AG04450 (cell line): ENCODE data around the gene IL3RA. TPM values are rescaled to one million over a fixed set of nuclear protein-coding genes. Genes with fewer than 3 reads are reported as not detected.

Source experiments
- CTCF ChIA-PET: fragments of 300-600, 350-600 bp; formaldehyde crosslinking; extraction: SDS; loops from one replicate; lab custom pipeline; 2022; ENCODE audit warnings: antibody characterized with exemption, inconsistent platforms; lab: Charles Lee
- POLR2A ChIA-PET: fragments of 350-600 bp; formaldehyde crosslinking; extraction: SDS; loops from one replicate; lab custom pipeline; 2021; ENCODE audit warnings: antibody characterized with exemption, inconsistent platforms; lab: Yijun Ruan, JAX
- DNase-seq: peaks from one replicate; pipeline ENCODE4 v3.0.0-alpha.2; 2011; ENCODE audit warnings: low read depth, low spot score
- H3K27ac ChIP-seq: one replicate; pipeline ENCODE4 v1.5.1; 2012; ENCODE audit warnings: low read depth, low read length, control low read depth
- H3K27me3 ChIP-seq: one replicate; pipeline ENCODE4 v1.6.0; 2012; ENCODE audit warnings: low read length; ENCODE audit not compliant: control insufficient read depth, insufficient read depth
- H3K4me3 ChIP-seq: 2 replicates; pipeline ENCODE4 v1.5.1; 2011; ENCODE audit warnings: mild to moderate bottlenecking, low read depth, low read length, control low read depth
- H3K9me3 ChIP-seq: 2 replicates; pipeline ENCODE4 v1.5.1; 2012; ENCODE audit warnings: low read length; ENCODE audit not compliant: control insufficient read depth, insufficient read depth
- polyA minus RNA-seq: library from RNA; depleted of rRNA, polyadenylated mRNA; stranded (reverse); fragments of >200 nt; gene quantifications from 2 replicates; pipeline ENCODE4 v1.2.3, GENCODE V29; 2011; rRNA and poly(A)+ RNA removed
- polyA plus RNA-seq: library from polyadenylated mRNA; depleted of rRNA; stranded (reverse); fragments of >200 nt; gene quantifications from 2 replicates; pipeline ENCODE4 v1.2.3, GENCODE V29; 2011; rRNA removed
- TF ChIP-seq, protein P1 (sequence below): IDR thresholded peaks from 2 replicates; pipeline ENCODE4 v1.5.1; 2011; ENCODE audit warnings: low read depth, low read length, control low read depth, inconsistent platforms

Gene IL3RA
- polyA plus RNA-seq (not detected in 2 replicates), polyA minus RNA-seq (not detected in 2 replicates)

DNA sequence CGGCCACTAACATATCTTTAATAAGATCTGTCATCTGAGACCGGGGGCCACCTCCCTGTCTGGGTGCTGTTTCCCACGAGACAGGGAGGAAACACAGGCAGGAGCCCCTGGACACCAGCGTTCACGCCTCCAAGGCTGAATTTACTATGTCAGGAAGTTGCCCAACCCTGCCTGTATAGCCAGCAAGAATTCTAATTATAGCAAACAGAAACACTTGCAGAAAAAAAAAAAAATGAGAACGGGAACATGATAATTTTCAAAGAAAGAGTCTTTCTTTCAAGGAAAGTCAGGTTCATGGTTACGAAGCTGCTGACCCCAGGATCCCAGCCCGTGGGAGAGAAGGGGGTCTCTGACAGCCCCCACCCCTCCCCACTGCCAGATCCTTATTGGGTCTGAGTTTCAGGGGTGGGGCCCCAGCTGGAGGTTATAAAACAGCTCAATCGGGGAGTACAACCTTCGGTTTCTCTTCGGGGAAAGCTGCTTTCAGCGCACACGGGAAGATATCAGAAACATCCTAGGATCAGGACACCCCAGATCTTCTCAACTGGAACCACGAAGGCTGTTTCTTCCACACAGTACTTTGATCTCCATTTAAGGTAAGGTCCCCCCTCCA, at the start of gene IL3RA:
Gene IL3RA, plus strand, starts transcription at position 455 of the 613 bp plus-strand sequence. CDS start 4,981 bp downstream, outside the sequence.
- no peak for DNase-seq
- H3K4me3 ChIP-seq, result no peak within 1 kb of the TSS

DNA sequence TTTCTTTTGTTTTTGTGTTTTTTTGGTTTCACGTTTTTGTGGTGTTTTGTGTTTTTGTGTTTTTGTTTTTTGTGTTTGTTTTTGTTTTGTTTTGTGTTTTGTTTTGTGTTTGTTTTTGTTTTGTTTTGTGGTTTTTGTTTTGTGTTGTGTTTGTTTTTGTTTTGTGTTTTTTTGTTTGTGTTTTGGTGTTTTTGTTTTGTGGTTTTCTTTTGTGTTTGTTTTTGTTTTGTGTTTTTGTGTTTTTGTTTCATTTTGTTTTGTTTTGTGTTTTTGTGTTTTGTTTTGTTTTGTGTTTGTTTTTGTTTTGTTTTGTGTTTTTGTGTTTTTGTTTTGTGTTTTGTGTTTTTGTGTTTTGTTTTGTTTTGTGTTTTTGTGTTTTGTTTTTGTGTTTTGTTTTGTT, 47.0 kb upstream of the IL3RA start:
- TF ChIP-seq, protein P1, sequence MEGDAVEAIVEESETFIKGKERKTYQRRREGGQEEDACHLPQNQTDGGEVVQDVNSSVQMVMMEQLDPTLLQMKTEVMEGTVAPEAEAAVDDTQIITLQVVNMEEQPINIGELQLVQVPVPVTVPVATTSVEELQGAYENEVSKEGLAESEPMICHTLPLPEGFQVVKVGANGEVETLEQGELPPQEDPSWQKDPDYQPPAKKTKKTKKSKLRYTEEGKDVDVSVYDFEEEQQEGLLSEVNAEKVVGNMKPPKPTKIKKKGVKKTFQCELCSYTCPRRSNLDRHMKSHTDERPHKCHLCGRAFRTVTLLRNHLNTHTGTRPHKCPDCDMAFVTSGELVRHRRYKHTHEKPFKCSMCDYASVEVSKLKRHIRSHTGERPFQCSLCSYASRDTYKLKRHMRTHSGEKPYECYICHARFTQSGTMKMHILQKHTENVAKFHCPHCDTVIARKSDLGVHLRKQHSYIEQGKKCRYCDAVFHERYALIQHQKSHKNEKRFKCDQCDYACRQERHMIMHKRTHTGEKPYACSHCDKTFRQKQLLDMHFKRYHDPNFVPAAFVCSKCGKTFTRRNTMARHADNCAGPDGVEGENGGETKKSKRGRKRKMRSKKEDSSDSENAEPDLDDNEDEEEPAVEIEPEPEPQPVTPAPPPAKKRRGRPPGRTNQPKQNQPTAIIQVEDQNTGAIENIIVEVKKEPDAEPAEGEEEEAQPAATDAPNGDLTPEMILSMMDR, result no peak
- POLR2A ChIA-PET, result no interaction called here
- H3K9me3 ChIP-seq, result peaks cover 80% of the 10 kb centered on the region
- CTCF ChIA-PET, result no interaction called here
- H3K4me3 ChIP-seq, result no peak overlapping the region
- no peak for DNase-seq
- no peak overlapping the region for H3K27ac ChIP-seq
- H3K27me3 ChIP-seq, result no peaks in the 10 kb centered on the region

More for the DNA sequence above, at the start of gene IL3RA:
- TF ChIP-seq, protein P1, result no peak
- ChIA-PET POLR2A (no interaction called here), CTCF (no interaction called here)
- Histone ChIP-seq H3K9me3 (peaks cover 47% of the 10 kb centered on the region), H3K27ac (no peak within 1 kb of the TSS), H3K27me3 (no peaks in the 10 kb centered on the region)

DNA sequence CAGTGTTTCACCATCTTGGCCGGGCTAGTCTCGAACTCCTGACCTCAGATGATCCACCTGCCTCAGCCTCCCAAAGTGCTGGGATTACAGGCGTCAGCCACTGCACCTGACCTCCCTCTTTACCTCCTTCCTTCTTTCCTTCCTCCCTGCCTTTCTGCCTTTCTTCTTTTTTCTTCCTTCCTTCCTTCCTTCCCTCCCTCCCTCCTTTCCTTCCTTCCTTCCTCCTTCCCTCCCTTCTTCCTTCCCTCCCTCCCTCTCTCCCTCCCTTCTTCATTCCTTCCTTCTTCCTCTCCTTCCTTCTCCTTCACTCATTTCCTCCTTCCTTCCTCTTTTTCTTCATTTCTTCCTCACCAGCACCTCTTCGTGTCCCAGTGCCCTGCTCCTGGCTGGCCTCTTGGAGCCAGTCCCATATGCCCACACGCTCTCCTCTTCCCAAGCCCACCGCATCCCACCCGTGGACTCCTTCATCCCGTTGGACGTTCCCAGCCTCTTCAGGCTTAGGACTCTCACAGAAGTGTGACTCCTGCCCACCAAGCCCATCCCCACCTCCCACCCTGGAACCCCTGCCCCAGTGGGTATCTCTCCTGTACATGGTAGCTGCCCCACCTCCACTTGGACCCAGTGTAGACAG, 45.4 kb upstream of the IL3RA start:
- Histone ChIP-seq H3K27ac (no peak overlapping the region), H3K4me3 (no peak overlapping the region), H3K27me3 (no peaks in the 10 kb centered on the region), H3K9me3 (peaks cover 81% of the 10 kb centered on the region)
- CTCF ChIA-PET, result no interaction called here
- TF ChIP-seq, protein P1, result no peak
- no peak for DNase-seq
- POLR2A ChIA-PET, result no interaction called here

DNA sequence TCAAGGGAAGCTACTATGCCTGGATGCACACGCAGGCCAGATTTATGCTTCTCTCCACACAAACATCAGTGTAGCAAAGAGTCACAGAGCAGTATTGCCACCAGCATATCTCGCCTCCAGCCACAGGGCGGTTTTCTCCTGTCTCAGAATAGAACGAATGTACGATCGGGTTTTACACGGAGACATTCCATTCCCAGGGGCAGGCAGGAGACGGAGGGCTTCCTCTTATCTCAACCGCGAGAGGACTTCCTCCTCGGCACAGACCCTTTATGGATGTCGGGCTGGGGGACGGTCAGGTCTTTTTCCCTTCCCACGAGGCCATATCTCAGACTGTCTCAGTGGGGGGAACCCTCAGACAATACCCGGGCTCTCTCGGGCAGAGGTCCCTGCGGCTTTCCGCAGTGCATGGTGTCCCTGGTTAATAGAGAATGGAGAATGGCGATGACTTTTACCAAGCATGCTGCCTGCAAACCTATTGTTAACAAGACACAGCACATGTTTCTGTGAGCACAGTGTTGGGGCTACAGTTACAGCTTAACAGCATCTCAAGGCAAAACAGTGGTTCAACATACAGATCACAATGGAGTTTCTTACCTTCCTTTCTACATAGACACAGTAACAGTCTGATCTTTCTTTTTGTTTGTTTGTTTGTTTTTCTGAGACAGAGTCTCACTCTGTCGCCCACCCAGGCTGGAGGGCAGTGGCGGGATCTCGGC, 43.9 kb upstream of the IL3RA start:
- Histone ChIP-seq H3K27me3 (no peaks in the 10 kb centered on the region), H3K27ac (no peak overlapping the region), H3K9me3 (peaks cover 77% of the 10 kb centered on the region), H3K4me3 (no peak overlapping the region)
- TF ChIP-seq, protein P1, result no peak
- no peak for DNase-seq
- POLR2A ChIA-PET, result no interaction called here
- CTCF ChIA-PET, result no interaction called here
